GM23338 (cell line): Measurements from ENCODE around the gene TRIM63. TPM values are rescaled to one million over a fixed set of nuclear protein-coding genes. Genes with fewer than 3 reads are reported as not detected.

Experiments used
- ATAC-seq: fragments of 200-7000 bp; cut with Tn5 transposase; 3 replicates; pipeline ENCODE4 v1.9.1; 2020
- DNase-seq: peaks from one replicate; pipeline ENCODE4 v3.0.0-alpha.2; 2015; ENCODE audit warnings: low spot score
- H2AFZ ChIP-seq: fragments of 200-600 bp; sonication (generic); 2 replicates; pipeline ENCODE4 v1.8.0; 2016; ENCODE audit warnings: antibody characterized with exemption, mild to moderate bottlenecking, moderate library complexity
- H3F3A ChIP-seq: fragments of 200-600 bp; sonication (generic); replicated peaks from 2 replicates; pipeline ENCODE4 v1.8.0; 2017; ENCODE audit warnings: antibody characterized with exemption, mixed run types, low read depth
- H3K27ac ChIP-seq: fragments of 200-600 bp; sonication (generic); 2 replicates; pipeline ENCODE4 v1.6.1; 2016; ENCODE audit warnings: low read depth
- H3K27me3 ChIP-seq: fragments of 200-600 bp; sonication (generic); 2 replicates; pipeline ENCODE4 v1.8.0; 2016; ENCODE audit warnings: mild to moderate bottlenecking, mixed run types, moderate library complexity; ENCODE audit not compliant: insufficient read depth
- H3K36me3 ChIP-seq: fragments of 200-600 bp; sonication (generic); 2 replicates; pipeline ENCODE4 v1.8.0; 2016; ENCODE audit warnings: mild to moderate bottlenecking; ENCODE audit not compliant: insufficient read depth
- H3K4me1 ChIP-seq: fragments of 200-600 bp; sonication (generic); 2 replicates; pipeline ENCODE4 v1.8.0; 2016; ENCODE audit warnings: mild to moderate bottlenecking, moderate library complexity; ENCODE audit not compliant: insufficient read depth
- H3K4me2 ChIP-seq: fragments of 200-600 bp; sonication (generic); 2 replicates; pipeline ENCODE4 v1.7.1; 2017; ENCODE audit warnings: mixed run types
- H3K4me3 ChIP-seq: fragments of 200-600 bp; sonication (generic); 2 replicates; pipeline ENCODE4 v1.6.1; 2016; ENCODE audit warnings: mixed run types
- H3K79me2 ChIP-seq: fragments of 200-600 bp; sonication (generic); replicated peaks from 2 replicates; pipeline ENCODE4 v1.8.0; 2017; ENCODE audit warnings: mild to moderate bottlenecking; ENCODE audit not compliant: insufficient read depth
- H3K9me2 ChIP-seq: fragments of 200-600 bp; sonication (generic); 2 replicates; pipeline ENCODE4 v1.8.0; 2017; ENCODE audit not compliant: insufficient read depth
- H4K20me1 ChIP-seq: fragments of 200-600 bp; sonication (generic); replicated peaks from 2 replicates; pipeline ENCODE4 v1.8.0; 2017; ENCODE audit warnings: mild to moderate bottlenecking; ENCODE audit not compliant: insufficient read depth
- H3K27ac Mint-ChIP-seq: 2 replicates; pipeline ENCODE4 v1.8.0; 2020; ENCODE audit warnings: inconsistent platforms, mild to moderate bottlenecking, moderate library complexity, mixed read lengths
- H3K27me3 Mint-ChIP-seq: 3 replicates; pipeline ENCODE4 v1.8.0; 2022; ENCODE audit warnings: low read depth, mild to moderate bottlenecking, moderate library complexity, mixed read lengths, inconsistent platforms; ENCODE audit not compliant: insufficient read depth, poor library complexity
- H3K36me3 Mint-ChIP-seq: 3 replicates; pipeline ENCODE4 v1.8.0; 2021; ENCODE audit warnings: low read depth, mild to moderate bottlenecking, inconsistent platforms, moderate library complexity, mixed read lengths
- H3K4me1 Mint-ChIP-seq: 3 replicates; pipeline ENCODE4 v1.8.0; 2020; ENCODE audit warnings: mild to moderate bottlenecking, inconsistent platforms, mixed read lengths
- H3K4me3 Mint-ChIP-seq: 3 replicates; pipeline ENCODE4 v1.8.0; 2021; ENCODE audit warnings: moderate library complexity, mild to moderate bottlenecking, inconsistent platforms, mixed read lengths
- H3K9me3 Mint-ChIP-seq: 3 replicates; pipeline ENCODE4 v1.8.0; 2020; ENCODE audit warnings: moderate library complexity, mild to moderate bottlenecking, inconsistent platforms, mixed read lengths
- STAT1 ChIP-seq: IDR thresholded peaks from one replicate; pipeline ENCODE4 v1.6.1; 2016; ENCODE audit warnings: antibody characterized with exemption; ENCODE audit not compliant: unreplicated experiment
- ZNF114 ChIP-seq: fragments of 250-450 bp; sonication (Bioruptor Pico); IDR thresholded peaks from 2 replicates; pipeline ENCODE4 v1.5.0; 2020; ENCODE audit warnings: mild to moderate bottlenecking, moderate library complexity
- ZNF331 ChIP-seq: fragments of 250-450 bp; sonication (Bioruptor Pico); IDR thresholded peaks from 2 replicates; pipeline ENCODE4 v1.5.0; 2020; ENCODE audit warnings: low read depth, mild to moderate bottlenecking, moderate library complexity
- polyA plus RNA-seq: library from polyadenylated mRNA; unstranded; fragments of >200 nt; fragmentation: Nextera tagmentation; extraction: Ambion mirVana; gene quantifications from 2 replicates; pipeline ENCODE4 v1.2.1, GENCODE V29; 2016
- total RNA-seq: library from RNA; depleted of rRNA; stranded (reverse); fragments of >200 nt; shearing (Covaris generic); gene quantifications from 2 replicates; pipeline ENCODE4 v1.2.3, GENCODE V29; 2014
- TF ChIP-seq, protein P1 (sequence below), 2 experiments: fragments of 200-600 bp in 1 of 2; sonication (generic) in 1 of 2; conservative IDR thresholded peaks; 2 replicates each; pipeline versions ENCODE4 v1.5.1 to v1.6.1; 2016 to 2017; ENCODE audit warnings: antibody characterized with exemption in 2 of 2, low read depth in 2 of 2, mild to moderate bottlenecking in 2 of 2, moderate library complexity in 1 of 2
- TF ChIP-seq, protein P2 (sequence below): IDR thresholded peaks from one replicate; pipeline ENCODE4 v1.6.1; 2018; ENCODE audit warnings: antibody characterized with exemption; ENCODE audit not compliant: unreplicated experiment
- TF ChIP-seq, protein P3 (sequence below): IDR thresholded peaks from 2 replicates; pipeline ENCODE4 v1.6.1; 2016; ENCODE audit warnings: antibody characterized with exemption

TRIM63 gene
- total and polyA plus RNA-seq, 2 experiments from 2014 or later, result 0.17 TPM; not detected in 1

DNA sequence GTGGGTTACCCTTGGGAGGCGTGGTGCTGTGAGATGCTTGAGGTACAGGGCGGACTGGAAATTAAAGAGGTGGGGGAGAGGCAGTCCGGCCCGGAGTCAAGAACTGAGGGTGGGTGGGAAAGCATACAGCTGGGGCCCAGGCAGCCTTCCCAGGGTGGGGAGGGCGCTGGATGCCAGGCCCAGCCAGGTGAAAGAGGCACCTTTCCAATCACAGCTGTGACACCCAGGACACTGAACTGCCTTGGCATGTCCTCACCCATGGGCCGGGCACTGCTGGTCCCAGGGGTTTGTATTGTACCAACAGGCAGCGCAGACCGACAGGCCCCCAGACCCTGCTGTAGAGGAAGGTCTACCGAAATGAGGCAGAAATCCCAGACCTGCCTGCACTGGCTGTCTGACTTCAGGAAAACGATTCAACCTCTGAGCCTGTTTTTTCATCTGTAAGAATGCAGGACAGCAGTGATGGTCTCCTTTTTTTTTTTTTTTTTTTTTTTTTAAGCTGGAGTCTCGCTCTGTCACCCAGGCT is 30.6 kb downstream of the TRIM63 start:
- H3K27ac ChIP-seq, result no peak overlapping the region
- no peaks in the 10 kb centered on the region for H3K79me2 ChIP-seq
- H2AFZ ChIP-seq, result no peak overlapping the region
- DNase-seq, result no peak
- no peak for ATAC-seq
- H4K20me1 ChIP-seq, result no peaks in the 10 kb centered on the region
- H3K4me2 ChIP-seq, result no peak overlapping the region
- no peaks in the 10 kb centered on the region for H3K36me3 ChIP-seq
- no peaks in the 10 kb centered on the region; the same call in 2 of the 3 replicates for H3K9me3 Mint-ChIP-seq
- H3K27me3 ChIP-seq, result peaks cover 29% of the 10 kb centered on the region
- no peaks in the 10 kb centered on the region for H3K36me3 Mint-ChIP-seq
- no peak overlapping the region for H3K4me3 ChIP-seq
- peaks cover 5% of the 10 kb centered on the region; the same call in 2 of the 3 replicates for H3K4me1 Mint-ChIP-seq
- no peaks in the 10 kb centered on the region for H3K9me2 ChIP-seq
- H3K27me3 Mint-ChIP-seq, result peaks cover 42% of the 10 kb centered on the region
- TF ChIP-seq ZNF331 (CRISPR knock-in tag) (no peak), ZNF114 (no peak)
- no peaks in the 10 kb centered on the region for H3F3A ChIP-seq
- no peak overlapping the region for H3K27ac Mint-ChIP-seq
- 0 out of 3 replicates have a peak overlapping the region, but pooled peaks have one; percentile 84 for H3K4me3 Mint-ChIP-seq
- H3K4me1 ChIP-seq, result peaks cover 6% of the 10 kb centered on the region; the same call in 1 of the 2 replicates

DNA sequence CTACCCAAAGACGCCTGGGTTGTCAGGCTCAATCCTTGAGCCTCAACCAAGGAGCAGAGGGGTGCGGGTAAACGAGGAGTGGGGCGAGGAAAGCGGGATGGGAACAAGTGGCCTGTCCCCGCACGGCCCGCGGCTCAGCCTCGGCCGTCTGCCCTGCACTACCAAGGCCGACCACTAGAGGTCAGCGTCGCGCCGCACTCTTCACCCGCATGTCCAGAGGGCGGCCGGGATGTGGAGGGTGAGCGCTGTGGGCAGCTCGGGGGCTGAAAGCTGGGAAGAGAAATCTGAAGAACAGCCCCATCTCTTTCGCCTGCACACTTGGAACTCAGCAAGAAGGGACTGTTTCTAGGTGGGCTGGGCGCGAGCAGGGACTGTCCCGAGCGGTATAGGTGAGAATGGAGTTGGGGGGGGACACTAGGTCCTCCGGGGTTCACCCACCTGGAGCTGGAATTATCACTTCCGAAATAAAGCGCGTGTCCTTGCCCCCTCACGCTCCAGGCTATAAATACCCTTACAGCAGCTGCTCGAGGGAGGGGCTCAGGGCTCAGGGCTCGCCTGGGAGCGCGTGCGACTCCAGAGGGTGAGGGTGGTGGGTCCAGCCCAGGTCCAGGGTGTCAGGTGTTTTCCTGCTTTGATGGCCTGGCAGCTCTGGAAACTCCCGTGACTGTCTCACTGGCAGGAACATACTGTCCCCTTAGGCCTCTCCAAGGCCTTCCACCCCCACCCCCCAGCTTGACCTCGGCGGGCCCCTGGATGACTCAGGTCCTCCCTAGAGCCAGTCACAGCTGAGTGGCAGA is 31.3 kb downstream of the TRIM63 start:
- H3K4me1 ChIP-seq, result peaks cover 6% of the 10 kb centered on the region; the same call in 1 of the 2 replicates
- H2AFZ ChIP-seq, result peak overlapping the region; percentile 99
- no peaks in the 10 kb centered on the region; the same call in 2 of the 3 replicates for H3K9me3 Mint-ChIP-seq
- H3F3A ChIP-seq, result no peaks in the 10 kb centered on the region
- peak overlapping the region; percentile 98 for H3K4me3 ChIP-seq
- H3K27me3 Mint-ChIP-seq, result peaks cover 39% of the 10 kb centered on the region
- DNase-seq (peak; percentile 80), ATAC-seq (peak; percentile 86)
- peaks cover 5% of the 10 kb centered on the region; the same call in 2 of the 3 replicates for H3K4me1 Mint-ChIP-seq
- H3K27ac ChIP-seq, result no peak overlapping the region
- H3K27ac Mint-ChIP-seq, result no peak overlapping the region
- no peaks in the 10 kb centered on the region for H3K79me2 ChIP-seq
- peak overlapping the region; percentile 84 for H3K4me3 Mint-ChIP-seq
- H3K27me3 ChIP-seq, result peaks cover 27% of the 10 kb centered on the region
- no peaks in the 10 kb centered on the region for H3K9me2 ChIP-seq
- TF ChIP-seq, protein P1, sequence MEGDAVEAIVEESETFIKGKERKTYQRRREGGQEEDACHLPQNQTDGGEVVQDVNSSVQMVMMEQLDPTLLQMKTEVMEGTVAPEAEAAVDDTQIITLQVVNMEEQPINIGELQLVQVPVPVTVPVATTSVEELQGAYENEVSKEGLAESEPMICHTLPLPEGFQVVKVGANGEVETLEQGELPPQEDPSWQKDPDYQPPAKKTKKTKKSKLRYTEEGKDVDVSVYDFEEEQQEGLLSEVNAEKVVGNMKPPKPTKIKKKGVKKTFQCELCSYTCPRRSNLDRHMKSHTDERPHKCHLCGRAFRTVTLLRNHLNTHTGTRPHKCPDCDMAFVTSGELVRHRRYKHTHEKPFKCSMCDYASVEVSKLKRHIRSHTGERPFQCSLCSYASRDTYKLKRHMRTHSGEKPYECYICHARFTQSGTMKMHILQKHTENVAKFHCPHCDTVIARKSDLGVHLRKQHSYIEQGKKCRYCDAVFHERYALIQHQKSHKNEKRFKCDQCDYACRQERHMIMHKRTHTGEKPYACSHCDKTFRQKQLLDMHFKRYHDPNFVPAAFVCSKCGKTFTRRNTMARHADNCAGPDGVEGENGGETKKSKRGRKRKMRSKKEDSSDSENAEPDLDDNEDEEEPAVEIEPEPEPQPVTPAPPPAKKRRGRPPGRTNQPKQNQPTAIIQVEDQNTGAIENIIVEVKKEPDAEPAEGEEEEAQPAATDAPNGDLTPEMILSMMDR (conservative IDR thresholded peaks at IDR 0.05; ENCODE audit: low read depth in 2 of 2), result peak; percentile 94 to 99
- TF ChIP-seq, protein P2, sequence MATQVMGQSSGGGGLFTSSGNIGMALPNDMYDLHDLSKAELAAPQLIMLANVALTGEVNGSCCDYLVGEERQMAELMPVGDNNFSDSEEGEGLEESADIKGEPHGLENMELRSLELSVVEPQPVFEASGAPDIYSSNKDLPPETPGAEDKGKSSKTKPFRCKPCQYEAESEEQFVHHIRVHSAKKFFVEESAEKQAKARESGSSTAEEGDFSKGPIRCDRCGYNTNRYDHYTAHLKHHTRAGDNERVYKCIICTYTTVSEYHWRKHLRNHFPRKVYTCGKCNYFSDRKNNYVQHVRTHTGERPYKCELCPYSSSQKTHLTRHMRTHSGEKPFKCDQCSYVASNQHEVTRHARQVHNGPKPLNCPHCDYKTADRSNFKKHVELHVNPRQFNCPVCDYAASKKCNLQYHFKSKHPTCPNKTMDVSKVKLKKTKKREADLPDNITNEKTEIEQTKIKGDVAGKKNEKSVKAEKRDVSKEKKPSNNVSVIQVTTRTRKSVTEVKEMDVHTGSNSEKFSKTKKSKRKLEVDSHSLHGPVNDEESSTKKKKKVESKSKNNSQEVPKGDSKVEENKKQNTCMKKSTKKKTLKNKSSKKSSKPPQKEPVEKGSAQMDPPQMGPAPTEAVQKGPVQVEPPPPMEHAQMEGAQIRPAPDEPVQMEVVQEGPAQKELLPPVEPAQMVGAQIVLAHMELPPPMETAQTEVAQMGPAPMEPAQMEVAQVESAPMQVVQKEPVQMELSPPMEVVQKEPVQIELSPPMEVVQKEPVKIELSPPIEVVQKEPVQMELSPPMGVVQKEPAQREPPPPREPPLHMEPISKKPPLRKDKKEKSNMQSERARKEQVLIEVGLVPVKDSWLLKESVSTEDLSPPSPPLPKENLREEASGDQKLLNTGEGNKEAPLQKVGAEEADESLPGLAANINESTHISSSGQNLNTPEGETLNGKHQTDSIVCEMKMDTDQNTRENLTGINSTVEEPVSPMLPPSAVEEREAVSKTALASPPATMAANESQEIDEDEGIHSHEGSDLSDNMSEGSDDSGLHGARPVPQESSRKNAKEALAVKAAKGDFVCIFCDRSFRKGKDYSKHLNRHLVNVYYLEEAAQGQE, result no peak
- no peak for TF ChIP-seq STAT1
- TF ChIP-seq, protein P3, sequence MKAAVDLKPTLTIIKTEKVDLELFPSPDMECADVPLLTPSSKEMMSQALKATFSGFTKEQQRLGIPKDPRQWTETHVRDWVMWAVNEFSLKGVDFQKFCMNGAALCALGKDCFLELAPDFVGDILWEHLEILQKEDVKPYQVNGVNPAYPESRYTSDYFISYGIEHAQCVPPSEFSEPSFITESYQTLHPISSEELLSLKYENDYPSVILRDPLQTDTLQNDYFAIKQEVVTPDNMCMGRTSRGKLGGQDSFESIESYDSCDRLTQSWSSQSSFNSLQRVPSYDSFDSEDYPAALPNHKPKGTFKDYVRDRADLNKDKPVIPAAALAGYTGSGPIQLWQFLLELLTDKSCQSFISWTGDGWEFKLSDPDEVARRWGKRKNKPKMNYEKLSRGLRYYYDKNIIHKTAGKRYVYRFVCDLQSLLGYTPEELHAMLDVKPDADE, result no peak
- H4K20me1 ChIP-seq, result no peaks in the 10 kb centered on the region
- no peaks in the 10 kb centered on the region for H3K36me3 Mint-ChIP-seq
- H3K4me2 ChIP-seq, result peak overlapping the region; percentile 100
- H3K36me3 ChIP-seq, result no peaks in the 10 kb centered on the region
